NCI-H510A (cell line): ENCODE results near the gene PINK1.
A peak's percentile ranks its signal among the peaks of the same experiment; 100 is the strongest.

Experiments
- DNase-seq: peaks from one replicate; lab custom pipeline; 2025; lab: John Stamatoyannopoulos, UW

PINK1 gene

GRCh38 chr1:20611652-20612051 is 21.6 kb upstream of the PINK1 start:
- DNase-seq = no peak

GRCh38 chr1:20612221-20612746 is 21.0 kb upstream of the PINK1 start:
- no peak for DNase-seq

GRCh38 chr1:20614131-20614579 is 19.1 kb upstream of the PINK1 start:
- no peak for DNase-seq

- no peak for DNase-seq
Measured at GRCh38 chr1:20615946-20616846, 17.1 kb upstream of the PINK1 start.

- DNase-seq = no peak
Measured at GRCh38 chr1:20616847-20617487, 16.3 kb upstream of the PINK1 start.

GRCh38 chr1:20618550-20618949 is 14.7 kb upstream of the PINK1 start:
- no peak for DNase-seq

GRCh38 chr1:20619999-20620398 is 13.3 kb upstream of the PINK1 start:
- no peak for DNase-seq

GRCh38 chr1:20621012-20621411 is 12.2 kb upstream of the PINK1 start:
- no peak for DNase-seq

GRCh38 chr1:20624709-20625108 is 8.5 kb upstream of the PINK1 start:
- DNase-seq = no peak

GRCh38 chr1:20625176-20626097 is 7.8 kb upstream of the PINK1 start:
- DNase-seq = no peak

GRCh38 chr1:20626098-20626427 is 7.2 kb upstream of the PINK1 start:
- DNase-seq = no peak

GRCh38 chr1:20626524-20626923 is 6.7 kb upstream of the PINK1 start:
- DNase-seq = no peak

GRCh38 chr1:20630729-20631128 is 2.5 kb upstream of the PINK1 start:
- DNase-seq = no peak

- no peak for DNase-seq
Measured at GRCh38 chr1:20632386-20632785, 872 bp upstream of the PINK1 start.

GRCh38 chr1:20634065-20634593 is 871 bp downstream of the PINK1 start:
- no peak for DNase-seq

- peak; percentile 62 for DNase-seq
Measured at GRCh38 chr1:20634594-20635084, 1.4 kb downstream of the PINK1 start.

GRCh38 chr1:20636785-20637347 is 3.6 kb downstream of the PINK1 start:
- no peak for DNase-seq

- DNase-seq = peak; percentile 8
Measured at GRCh38 chr1:20640183-20640597, 6.9 kb downstream of the PINK1 start.

- DNase-seq = no peak
Measured at GRCh38 chr1:20641975-20642374, 8.7 kb downstream of the PINK1 start.

- no peak for DNase-seq
Measured at GRCh38 chr1:20643080-20643479, 9.8 kb downstream of the PINK1 start.

- no peak for DNase-seq
Measured at GRCh38 chr1:20644416-20644815, 11.2 kb downstream of the PINK1 start.
